Measurements from ENCODE around the gene SLC24A3. TPM values are rescaled to one million over a fixed set of nuclear protein-coding genes. Genes with fewer than 3 reads are reported as not detected.
A peak's percentile ranks its signal among the peaks of the same experiment; 100 is the strongest.

Gene SLC24A3
- total RNA-seq, 6 experiments from 2014 or later = not detected

DNA sequence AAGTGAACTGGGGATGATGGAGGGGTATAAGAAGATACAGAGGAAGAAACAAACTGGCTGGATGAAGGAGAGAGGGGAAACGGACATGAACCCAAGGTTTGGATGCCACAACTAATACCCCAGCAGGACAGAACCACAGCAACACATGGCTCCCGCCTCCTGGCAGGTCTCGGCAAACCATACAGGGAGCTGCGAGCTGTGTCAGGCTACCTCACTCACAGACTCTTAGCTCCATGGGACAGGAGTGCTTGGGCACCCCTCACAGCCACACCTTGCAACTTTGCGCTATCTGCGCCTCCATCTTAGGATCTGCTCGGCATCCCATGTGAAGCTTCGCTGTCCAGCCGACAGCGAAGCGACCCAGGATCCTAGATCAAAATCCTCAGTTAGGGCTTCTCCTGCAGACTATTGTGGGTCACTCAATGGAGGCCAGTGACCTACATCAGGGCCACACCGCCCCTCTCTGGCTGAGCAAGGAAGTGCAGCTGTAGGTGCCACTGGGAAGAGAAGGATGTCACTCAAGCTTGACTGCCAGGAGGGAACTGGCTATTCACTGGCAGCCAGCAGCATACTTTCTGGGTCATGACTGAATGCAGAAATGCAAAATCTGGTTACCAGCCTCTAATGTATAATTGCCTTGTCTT, 371.2 kb downstream of the SLC24A3 start:
- Mint-ChIP-seq H3K36me3 (ENCODE audit: low read depth) (no peaks in the 10 kb centered on the region), H3K27me3 (ENCODE audit: insufficient read depth) (peaks cover 8% of the 10 kb centered on the region), H3K27ac (no peak overlapping the region), H3K9me3 (no peaks in the 10 kb centered on the region), H3K4me3 (no peak overlapping the region), H3K4me1 (ENCODE audit: low read depth) (no peaks in the 10 kb centered on the region)
- peak; percentile 7 for DNase-seq
- TF ChIP-seq, protein P1, sequence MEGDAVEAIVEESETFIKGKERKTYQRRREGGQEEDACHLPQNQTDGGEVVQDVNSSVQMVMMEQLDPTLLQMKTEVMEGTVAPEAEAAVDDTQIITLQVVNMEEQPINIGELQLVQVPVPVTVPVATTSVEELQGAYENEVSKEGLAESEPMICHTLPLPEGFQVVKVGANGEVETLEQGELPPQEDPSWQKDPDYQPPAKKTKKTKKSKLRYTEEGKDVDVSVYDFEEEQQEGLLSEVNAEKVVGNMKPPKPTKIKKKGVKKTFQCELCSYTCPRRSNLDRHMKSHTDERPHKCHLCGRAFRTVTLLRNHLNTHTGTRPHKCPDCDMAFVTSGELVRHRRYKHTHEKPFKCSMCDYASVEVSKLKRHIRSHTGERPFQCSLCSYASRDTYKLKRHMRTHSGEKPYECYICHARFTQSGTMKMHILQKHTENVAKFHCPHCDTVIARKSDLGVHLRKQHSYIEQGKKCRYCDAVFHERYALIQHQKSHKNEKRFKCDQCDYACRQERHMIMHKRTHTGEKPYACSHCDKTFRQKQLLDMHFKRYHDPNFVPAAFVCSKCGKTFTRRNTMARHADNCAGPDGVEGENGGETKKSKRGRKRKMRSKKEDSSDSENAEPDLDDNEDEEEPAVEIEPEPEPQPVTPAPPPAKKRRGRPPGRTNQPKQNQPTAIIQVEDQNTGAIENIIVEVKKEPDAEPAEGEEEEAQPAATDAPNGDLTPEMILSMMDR (IDR thresholded peaks at IDR 0.05) = peak; percentile 85

DNA sequence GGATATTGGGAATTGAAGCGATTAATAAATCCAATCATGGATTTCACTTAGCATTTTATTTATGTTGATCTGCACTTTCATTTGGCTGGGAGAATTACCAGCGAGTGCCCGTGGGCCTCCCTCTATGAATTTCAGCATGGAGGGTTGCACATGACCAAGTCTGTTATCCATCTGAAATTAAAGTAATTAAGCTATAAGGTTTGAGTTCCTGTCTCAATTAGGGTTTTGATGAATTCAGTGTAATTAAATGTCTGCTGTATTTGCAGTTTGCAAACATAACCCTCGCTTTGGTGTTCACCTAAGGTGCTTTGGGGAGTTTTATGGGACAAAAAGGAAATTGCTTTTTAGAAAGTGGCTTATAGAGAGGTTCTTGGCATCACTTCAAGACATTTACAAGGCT, 375.8 kb downstream of the SLC24A3 start:
- no peaks in the 10 kb centered on the region; the same call in 1 of the 2 replicates for H3K9me3 Mint-ChIP-seq
- H3K27me3 Mint-ChIP-seq (ENCODE audit: insufficient read depth) = peaks cover 4% of the 10 kb centered on the region; the same call in 1 of the 2 replicates
- H3K36me3 Mint-ChIP-seq (ENCODE audit: low read depth) = no peaks in the 10 kb centered on the region
- H3K4me3 Mint-ChIP-seq = no peak overlapping the region
- TF ChIP-seq, protein P1 (IDR thresholded peaks at IDR 0.05) = no peak
- H3K4me1 Mint-ChIP-seq (ENCODE audit: low read depth) = no peaks in the 10 kb centered on the region
- no peak for DNase-seq
- no peak overlapping the region for H3K27ac Mint-ChIP-seq

DNA sequence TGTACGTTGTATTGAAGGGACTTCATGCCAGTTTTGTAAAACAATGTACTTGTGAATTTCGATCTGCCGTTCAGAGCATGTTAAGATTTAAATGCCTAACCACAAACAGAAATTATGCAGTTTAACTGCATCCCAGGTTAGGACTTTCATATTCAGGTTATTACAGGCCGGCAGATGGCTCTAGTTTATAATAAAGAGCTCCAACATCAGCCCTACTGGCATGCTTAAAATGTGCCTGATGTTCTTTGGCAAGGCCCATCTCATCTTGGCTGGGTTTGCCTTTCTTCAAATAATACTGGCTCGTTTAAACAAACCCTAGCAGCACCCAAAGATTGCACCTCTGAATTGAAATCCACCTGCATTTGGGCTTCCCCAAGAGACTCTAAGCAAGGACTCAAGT, 376.3 kb downstream of the SLC24A3 start:
- Mint-ChIP-seq H3K36me3 (ENCODE audit: low read depth) (no peaks in the 10 kb centered on the region), H3K9me3 (no peaks in the 10 kb centered on the region; the same call in 1 of the 2 replicates), H3K4me3 (no peak overlapping the region), H3K27ac (no peak overlapping the region), H3K4me1 (ENCODE audit: low read depth) (no peaks in the 10 kb centered on the region), H3K27me3 (ENCODE audit: insufficient read depth) (peaks cover 2% of the 10 kb centered on the region; the same call in 1 of the 2 replicates)
- TF ChIP-seq, protein P1 (IDR thresholded peaks at IDR 0.05) = no peak
- no peak for DNase-seq

DNA sequence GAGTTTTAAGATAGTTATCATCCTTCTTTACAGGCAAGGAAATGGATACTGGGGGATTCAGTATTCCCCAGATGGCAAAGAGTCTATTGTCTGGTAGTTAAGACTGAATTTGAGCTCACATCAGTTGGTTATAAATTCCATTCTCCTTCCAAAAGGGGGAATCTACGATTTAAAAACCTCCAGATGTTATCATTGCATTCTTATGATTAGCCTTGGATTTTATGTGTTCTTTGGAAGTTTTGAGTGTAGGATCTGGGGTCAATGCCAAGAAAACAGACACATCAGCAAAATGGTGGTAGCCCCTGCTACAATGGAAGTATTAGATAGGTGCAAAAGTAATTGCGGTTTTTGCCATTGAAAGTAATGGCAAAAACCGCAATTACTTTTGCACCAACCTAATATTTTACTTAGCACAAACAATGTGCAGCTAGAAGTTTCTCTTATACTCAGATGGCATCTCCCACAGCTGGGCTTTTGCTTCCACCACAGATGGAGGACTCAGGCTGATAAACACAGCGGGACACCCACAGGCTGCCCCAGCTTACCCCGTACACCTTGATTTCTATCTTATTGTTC, 377.4 kb downstream of the SLC24A3 start:
- no peak for DNase-seq
- TF ChIP-seq, protein P1 (IDR thresholded peaks at IDR 0.05) = no peak
- Mint-ChIP-seq H3K36me3 (ENCODE audit: low read depth) (no peaks in the 10 kb centered on the region), H3K4me1 (ENCODE audit: low read depth) (no peaks in the 10 kb centered on the region), H3K27me3 (ENCODE audit: insufficient read depth) (peaks cover 2% of the 10 kb centered on the region; the same call in 1 of the 2 replicates), H3K27ac (no peak overlapping the region), H3K4me3 (no peak overlapping the region), H3K9me3 (no peaks in the 10 kb centered on the region; the same call in 1 of the 2 replicates)

DNA sequence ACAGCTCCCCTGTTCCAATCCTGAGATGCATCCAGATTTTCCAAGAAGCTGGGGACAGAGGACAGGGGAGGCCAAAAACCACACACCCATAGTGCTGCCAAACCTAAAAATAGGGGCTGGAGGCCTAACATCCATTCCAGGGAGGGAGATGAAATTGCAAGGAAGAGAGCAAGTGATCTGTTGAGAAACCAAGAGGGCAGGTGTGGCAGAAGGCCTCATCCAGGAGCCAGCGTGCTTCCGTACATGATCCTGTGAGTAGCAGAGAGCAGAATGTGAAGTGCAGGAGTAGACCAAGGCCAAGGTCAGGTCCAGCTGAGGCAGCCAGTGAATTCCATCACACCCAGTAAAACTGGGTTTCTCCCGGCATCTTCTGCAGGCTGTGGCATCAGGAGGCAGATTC, 377.9 kb downstream of the SLC24A3 start:
- Mint-ChIP-seq H3K36me3 (ENCODE audit: low read depth) (no peaks in the 10 kb centered on the region), H3K4me3 (no peak overlapping the region), H3K27me3 (ENCODE audit: insufficient read depth) (peaks cover 2% of the 10 kb centered on the region; the same call in 1 of the 2 replicates), H3K4me1 (ENCODE audit: low read depth) (no peaks in the 10 kb centered on the region), H3K9me3 (no peaks in the 10 kb centered on the region; the same call in 1 of the 2 replicates), H3K27ac (no peak overlapping the region)
- TF ChIP-seq, protein P1 (IDR thresholded peaks at IDR 0.05) = no peak
- no peak for DNase-seq
